Activated CD8-positive, alpha-beta memory T cell treated with anti-CD3 and anti-CD28 coated beads, Interleukin-2, amount 50 U/mL, for 4 hours (primary cell): ENCODE measurements around the gene CFDP1.

Experiments
- DNase-seq: peaks from one replicate; pipeline ENCODE4 v3.0.0-alpha.2; 2020

CFDP1 gene

DNA sequence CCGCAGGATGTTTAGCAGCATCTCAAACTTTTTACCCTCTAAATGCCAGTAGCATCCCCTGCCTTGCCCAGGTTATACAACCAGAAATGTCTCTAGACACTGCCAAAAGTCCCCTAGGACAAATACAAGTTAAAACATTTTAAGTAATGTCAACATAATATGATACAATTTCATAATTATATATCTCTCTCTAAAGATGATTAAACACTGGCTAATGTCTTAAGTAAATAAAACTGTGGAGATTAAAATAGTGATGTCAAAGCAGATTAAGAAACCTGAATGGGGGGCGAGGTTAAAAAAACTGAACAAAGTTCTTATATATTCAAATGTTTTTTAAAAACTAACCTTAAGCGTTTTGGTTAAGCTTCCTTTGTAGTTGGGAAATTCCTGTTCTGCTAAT is 62.1 kb downstream of the CFDP1 start:
- DNase-seq: no peak

- DNase-seq: no peak
Measured at GRCh38 chr16:75364286-75364791, 69.0 kb downstream of the CFDP1 start.

GRCh38 chr16:75362846-75363245 is 70.5 kb downstream of the CFDP1 start:
- no peak for DNase-seq

GRCh38 chr16:75361936-75362335 is 71.4 kb downstream of the CFDP1 start:
- DNase-seq: no peak

- DNase-seq: no peak
Measured at GRCh38 chr16:75354170-75354569, 79.1 kb downstream of the CFDP1 start.

GRCh38 chr16:75351183-75351582 is 82.1 kb downstream of the CFDP1 start:
- DNase-seq: no peak

- DNase-seq: no peak
Measured at GRCh38 chr16:75345711-75346110, 87.6 kb downstream of the CFDP1 start.

DNA sequence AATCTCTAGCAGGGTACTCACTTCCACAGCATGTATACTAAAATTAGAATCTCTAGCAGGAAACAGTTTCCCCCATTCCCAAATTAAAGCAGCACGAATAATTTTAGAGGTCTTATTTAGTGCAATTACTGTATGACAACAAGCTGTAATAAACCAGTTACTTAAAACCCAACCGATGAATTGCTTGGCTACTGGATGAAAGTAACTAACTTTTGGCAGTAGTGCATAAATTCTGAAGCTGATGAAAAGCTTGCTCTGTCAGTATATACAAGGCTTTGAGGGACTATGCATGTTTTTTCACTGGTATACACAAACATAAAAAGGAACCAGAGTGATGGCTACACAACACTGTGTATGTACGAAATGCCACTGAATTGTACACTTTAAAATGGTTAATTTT is 89.4 kb downstream of the CFDP1 start:
- DNase-seq: no peak

DNA sequence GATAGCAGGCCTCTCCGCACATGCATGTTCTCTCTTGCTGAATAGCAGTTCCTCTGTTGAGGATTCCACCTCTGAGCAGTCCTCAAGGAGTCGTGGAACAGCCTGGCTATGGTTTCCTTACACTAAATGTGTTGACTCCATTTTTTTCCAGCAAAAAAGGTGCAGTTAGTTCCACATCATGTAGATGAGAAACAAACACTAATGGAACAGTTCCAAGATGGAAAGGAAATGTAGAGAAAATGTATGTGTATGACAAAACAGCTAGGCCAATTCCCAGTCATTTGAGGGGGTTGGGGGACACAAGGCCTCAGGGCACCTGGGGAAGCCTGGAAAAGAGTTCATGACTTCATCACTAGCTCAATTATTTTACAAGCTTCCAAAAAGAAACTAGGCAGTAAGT is 90.0 kb downstream of the CFDP1 start:
- no peak for DNase-seq

DNA sequence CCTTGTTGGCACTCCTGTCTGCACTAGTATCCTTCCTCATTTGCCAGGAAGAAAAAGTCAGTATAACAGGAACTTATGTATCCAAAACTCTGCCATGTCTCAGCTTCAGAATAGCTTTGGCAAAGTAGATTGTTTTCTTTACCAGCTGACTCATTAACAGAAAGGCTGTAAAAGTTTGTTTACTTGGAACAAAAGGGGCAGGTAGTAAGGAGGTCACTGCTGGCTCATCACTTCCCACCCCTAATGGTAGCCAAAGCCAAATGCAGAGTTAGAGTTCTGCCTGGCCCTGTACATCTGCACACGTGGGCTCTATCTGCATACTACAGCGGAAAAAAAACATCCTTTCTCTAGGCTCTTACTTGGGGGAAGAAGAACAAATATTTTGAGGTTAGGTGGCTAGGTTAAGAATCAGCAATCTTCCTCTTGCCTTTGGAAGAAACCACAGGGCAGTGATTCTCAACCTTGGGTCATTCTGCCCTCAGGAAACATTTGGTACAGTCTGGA is 90.9 kb downstream of the CFDP1 start:
- DNase-seq: no peak

DNA sequence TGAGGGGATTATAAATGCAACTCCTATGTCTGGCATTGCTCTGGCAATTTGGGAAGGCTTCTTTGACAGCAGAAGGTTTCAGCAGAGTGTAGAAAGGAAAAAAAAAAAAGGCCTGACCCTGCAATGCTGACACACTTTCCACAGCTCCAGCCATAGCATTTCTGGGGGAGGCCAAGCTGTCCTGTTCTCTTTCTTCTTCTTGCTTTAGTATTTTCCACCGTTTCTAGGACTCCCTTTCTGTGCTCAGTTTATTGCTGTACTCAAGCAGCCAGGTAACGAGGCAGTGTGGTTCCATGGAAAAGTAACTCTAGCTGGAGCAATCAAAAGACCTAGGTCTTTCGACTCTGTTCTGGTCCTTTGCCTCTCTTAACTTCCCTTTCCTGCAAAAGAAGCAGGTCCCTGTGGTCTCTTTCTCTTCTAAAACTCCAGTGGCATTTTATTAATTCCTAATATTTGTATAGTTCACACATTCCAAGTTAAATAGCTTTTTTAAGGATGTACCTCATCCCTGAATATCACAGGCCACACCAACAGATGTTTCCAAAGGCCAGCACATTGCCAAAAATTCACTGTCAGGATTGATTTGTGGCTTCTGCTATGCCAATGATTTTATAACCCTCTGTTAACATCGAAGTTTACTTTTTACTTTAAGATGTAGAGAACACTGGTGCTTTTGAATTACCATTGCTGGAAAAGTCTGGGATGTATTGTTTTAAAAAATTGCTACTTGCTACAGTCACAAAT is 91.6 kb downstream of the CFDP1 start:
- DNase-seq: no peak

- DNase-seq: no peak
Measured at GRCh38 chr16:75340741-75341491, 92.4 kb downstream of the CFDP1 start.

- DNase-seq: no peak
Measured at GRCh38 chr16:75337430-75337829, 95.9 kb downstream of the CFDP1 start.

DNA sequence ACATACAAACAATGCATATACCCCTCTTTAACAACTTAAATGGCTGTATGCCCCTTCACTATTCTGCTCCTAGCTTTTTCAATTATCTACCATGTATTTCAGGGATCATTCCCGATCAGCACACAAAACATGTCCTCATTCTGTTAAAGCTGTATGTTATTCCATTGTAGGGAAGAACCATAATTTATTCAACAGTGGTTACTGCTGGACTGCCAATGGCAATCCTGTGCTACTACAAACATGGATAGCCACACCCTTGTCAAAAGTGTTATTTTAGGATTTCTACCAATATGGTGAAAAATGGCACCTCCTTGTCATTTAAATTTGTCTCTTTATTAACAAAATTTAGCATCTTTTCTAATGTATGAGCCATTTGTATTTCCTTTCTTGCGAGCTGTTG is 96.8 kb downstream of the CFDP1 start:
- DNase-seq: no peak

DNA sequence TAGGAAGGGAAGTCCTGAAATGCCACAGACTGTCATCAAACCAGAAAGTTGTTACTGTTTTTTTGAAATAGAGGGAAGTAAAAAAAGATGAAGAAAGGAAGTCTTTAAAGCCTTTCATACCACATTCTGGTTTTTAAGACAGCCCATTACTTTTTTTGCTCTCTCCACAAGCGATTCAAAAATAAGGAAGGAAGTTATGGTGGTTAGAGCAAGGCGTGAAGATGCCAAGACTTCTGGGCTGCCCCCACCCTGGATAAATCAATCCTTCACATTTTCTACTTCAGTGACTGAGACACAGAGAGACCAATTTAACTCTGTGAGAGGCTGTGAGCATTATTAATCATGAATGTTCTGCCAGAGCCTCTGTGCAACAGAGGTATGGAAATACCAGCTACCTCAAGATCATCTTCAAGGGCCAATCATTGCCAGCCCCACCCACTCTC is 99.6 kb downstream of the CFDP1 start:
- DNase-seq: no peak

DNA sequence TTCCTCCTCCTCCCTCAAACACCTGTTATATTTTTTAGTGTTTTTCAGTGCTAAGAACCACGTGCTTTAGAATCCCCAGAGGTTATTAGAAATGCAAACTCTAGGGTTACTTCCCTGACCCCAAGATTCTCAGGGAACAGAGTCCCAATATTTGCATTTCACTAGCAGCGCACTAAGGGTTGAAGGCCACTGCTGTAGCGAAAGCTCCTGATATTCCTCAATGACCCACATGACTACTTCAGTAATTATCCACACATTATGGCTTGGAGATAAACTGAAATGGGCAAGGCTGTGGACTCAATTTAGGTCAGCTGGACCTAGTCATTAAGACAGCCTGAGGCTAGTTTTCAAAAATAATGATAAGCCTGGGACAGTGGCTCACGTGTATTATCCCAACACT is 103.4 kb downstream of the CFDP1 start:
- DNase-seq: no peak

- DNase-seq: no peak
Measured at GRCh38 chr16:75326333-75326732, 107.0 kb downstream of the CFDP1 start.

DNA sequence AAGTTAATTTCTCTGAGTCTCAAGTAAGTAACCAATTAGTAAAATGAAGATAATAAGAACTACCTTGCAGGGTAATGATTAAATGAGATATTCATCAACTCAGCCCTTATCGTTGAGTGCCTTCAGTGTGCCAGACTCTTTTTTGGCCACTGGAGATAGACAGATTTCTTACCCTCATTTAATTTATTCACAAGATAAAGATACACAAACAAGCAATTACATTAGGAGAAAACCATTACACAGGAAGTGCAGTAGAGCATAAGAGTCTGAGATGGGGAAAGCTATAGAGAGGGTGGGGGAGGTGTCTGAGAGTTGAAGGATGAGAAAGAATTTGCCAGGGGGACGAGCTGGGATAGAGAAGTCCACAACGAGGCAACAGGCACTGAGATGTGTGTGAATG is 109.4 kb downstream of the CFDP1 start:
- no peak for DNase-seq

DNA sequence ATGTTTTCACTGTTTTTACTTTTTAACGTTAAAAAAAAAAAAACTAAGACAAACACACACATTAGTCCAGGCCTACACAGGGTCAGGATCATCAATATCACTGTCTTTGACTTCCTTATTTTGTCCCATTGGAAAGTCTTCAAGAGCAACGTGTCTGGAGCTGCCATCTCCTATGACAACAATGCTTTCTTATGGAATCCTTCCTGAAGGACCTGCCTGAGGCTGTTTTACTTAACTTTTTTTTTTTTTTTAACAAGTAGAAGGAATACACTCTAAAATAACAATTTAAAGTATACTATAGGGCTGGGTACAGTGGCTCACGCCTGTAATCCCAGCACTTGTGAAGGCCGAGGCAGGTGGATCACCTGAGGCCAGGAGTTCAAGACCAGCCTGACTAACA is 110.1 kb downstream of the CFDP1 start:
- DNase-seq: no peak

GRCh38 chr16:75322740-75323139 is 110.6 kb downstream of the CFDP1 start:
- DNase-seq: no peak

GRCh38 chr16:75320435-75320834 is 112.9 kb downstream of the CFDP1 start:
- DNase-seq: no peak

GRCh38 chr16:75319513-75320411 is 113.5 kb downstream of the CFDP1 start:
- DNase-seq: no peak

GRCh38 chr16:75318737-75319136 is 114.6 kb downstream of the CFDP1 start:
- DNase-seq: no peak
